H1 (cell line): ENCODE results near the gene HIP1. TPM values are rescaled to one million over a fixed set of nuclear protein-coding genes. Genes with fewer than 3 reads are reported as not detected.
"Not testable (repeated sequence)": the region's sequence is repeated elsewhere in the genome, so short reads cannot be mapped to it uniquely, and the experiment has no call there.

Source experiments
- CTCF ChIA-PET: fragments of 300-600 bp; sonication (Branson Sonifier 250); formaldehyde crosslinking; loops from one replicate; lab custom pipeline; 2021; ENCODE audit not compliant: partially characterized antibody; lab: Charles Lee
- POLR2A ChIA-PET: fragments of 300-600 bp; sonication (Branson Sonifier 250); formaldehyde crosslinking; loops from one replicate; lab custom pipeline; 2021; ENCODE audit warnings: inconsistent platforms; ENCODE audit not compliant: partially characterized antibody; lab: Charles Lee
- DNase-seq, 2 experiments: peaks; one replicate each; pipeline versions ENCODE4 v3.0.0 to v3.0.0-alpha.2; 2010 to 2022; ENCODE audit warnings: low spot score in 2 of 2, low read depth in 1 of 2, mixed read lengths in 1 of 2
- FAIRE-seq: peaks from 2 replicates; lab custom pipeline; 2011; peaks lifted over from hg19 to GRCh38; lab: Jason Lieb, UNC
- H2AFZ ChIP-seq: 2 replicates; pipeline ENCODE4 v1.8.1; 2012; ENCODE audit warnings: low read length, inconsistent platforms
- H2AK5ac ChIP-seq: 2 replicates; pipeline ENCODE4 v1.6.1; 2013; ENCODE audit warnings: low read depth, low read length
- H2BK120ac ChIP-seq: replicated peaks from 2 replicates; pipeline ENCODE3; 2013; ENCODE audit warnings: low read depth, low read length, inconsistent platforms
- H2BK12ac ChIP-seq: 2 replicates; pipeline ENCODE4 v1.6.1; 2013; ENCODE audit warnings: low read depth, low read length
- H2BK15ac ChIP-seq: 2 replicates; pipeline ENCODE4 v1.6.1; 2013; ENCODE audit warnings: low read length
- H2BK20ac ChIP-seq: 2 replicates; pipeline ENCODE4 v1.6.1; 2013; ENCODE audit warnings: low read length
- H2BK5ac ChIP-seq: 2 replicates; pipeline ENCODE4 v1.6.1; 2013; ENCODE audit warnings: low read depth, low read length
- H3K14ac ChIP-seq: 2 replicates; pipeline ENCODE4 v1.6.1; 2013; ENCODE audit warnings: inconsistent platforms; ENCODE audit not compliant: insufficient read length
- H3K18ac ChIP-seq: 2 replicates; pipeline ENCODE4 v1.6.1; 2013; ENCODE audit warnings: low read length; ENCODE audit errors: extremely low read depth
- H3K23ac ChIP-seq: 2 replicates; pipeline ENCODE4 v1.6.1; 2013; ENCODE audit warnings: inconsistent platforms; ENCODE audit not compliant: insufficient read length
- H3K23me2 ChIP-seq: 2 replicates; pipeline ENCODE4 v1.6.1; 2013; ENCODE audit warnings: low read depth, low read length
- H3K27ac ChIP-seq: 2 replicates; pipeline ENCODE4 v1.6.1; 2011; ENCODE audit warnings: low read depth, low read length, inconsistent platforms
- H3K27me3 ChIP-seq, 4 experiments: replicated peaks in 1 of 4; 1 replicate in 1 of 4; 2 replicates in 3 of 4; pipeline versions ENCODE4 v1.6.1 to v1.8.1; 2011 to 2013; ENCODE audit warnings: low read length in 3 of 4, mild to moderate bottlenecking in 3 of 4, inconsistent platforms in 2 of 4, mixed read lengths in 2 of 4, moderate library complexity in 1 of 4; ENCODE audit not compliant: control insufficient read depth in 3 of 4, insufficient read depth in 3 of 4; ENCODE audit errors: extremely low read depth in 1 of 4
- H3K36me3 ChIP-seq, 4 experiments: 2 replicates each; pipeline versions ENCODE4 v1.6.1 to v1.8.1; 2011 to 2013; ENCODE audit warnings: mild to moderate bottlenecking in 4 of 4, low read length in 3 of 4, moderate library complexity in 2 of 4, control low read depth in 1 of 4, inconsistent platforms in 1 of 4; ENCODE audit not compliant: insufficient read depth in 4 of 4, control insufficient read depth in 2 of 4
- H3K4ac ChIP-seq: replicated peaks from 2 replicates; pipeline ENCODE3; 2013; ENCODE audit warnings: low read length, low read depth, mixed read lengths, inconsistent platforms; ENCODE audit not compliant: insufficient read length
- H3K4me1 ChIP-seq, 4 experiments: replicated peaks in 1 of 4; 1 replicate in 1 of 4; 2 replicates in 3 of 4; pipeline versions ENCODE4 v1.6.1 to v1.8.1; 2011 to 2013; ENCODE audit warnings: low read length in 3 of 4, inconsistent platforms in 2 of 4, mixed read lengths in 1 of 4; ENCODE audit not compliant: insufficient read depth in 4 of 4, control insufficient read depth in 3 of 4
- H3K4me2 ChIP-seq, 2 experiments: 2 replicates each; pipeline versions ENCODE4 v1.6.1 to v1.8.1; 2011 to 2013; ENCODE audit warnings: low read depth in 2 of 2, low read length in 2 of 2, control low read depth in 1 of 2, inconsistent platforms in 1 of 2, mild to moderate bottlenecking in 1 of 2; ENCODE audit not compliant: insufficient read depth in 1 of 2
- H3K4me3 ChIP-seq, 4 experiments: fragments of 200-600, 300-600 bp in 1 of 4; sonication (generic), shearing (Covaris generic), sonication (Bioruptor Twin) in 1 of 4; 2 replicates each; pipeline versions ENCODE4 v1.5.1 to v1.8.1; 2011 to 2016; ENCODE audit warnings: low read length in 4 of 4, low read depth in 3 of 4, control low read depth in 2 of 4, inconsistent platforms in 2 of 4, mild to moderate bottlenecking in 2 of 4, mixed read lengths in 1 of 4, moderate library complexity in 1 of 4; ENCODE audit not compliant: insufficient read depth in 2 of 4; ENCODE audit errors: extremely low read depth in 1 of 4
- H3K56ac ChIP-seq: replicated peaks from 2 replicates; pipeline ENCODE3; 2013; ENCODE audit warnings: low read depth, mild to moderate bottlenecking, mixed read lengths, low read length, inconsistent platforms; ENCODE audit not compliant: insufficient read length
- H3K79me1 ChIP-seq: 2 replicates; pipeline ENCODE4 v1.6.1; 2013; ENCODE audit warnings: low read depth, low read length, control low read depth
- H3K79me2 ChIP-seq, 2 experiments: 2 replicates each; pipeline versions ENCODE4 v1.6.1 to v1.8.1; 2012 to 2013; ENCODE audit warnings: low read length in 2 of 2, mild to moderate bottlenecking in 2 of 2, inconsistent platforms in 1 of 2; ENCODE audit not compliant: insufficient read depth in 2 of 2, control insufficient read depth in 1 of 2
- H3K9ac ChIP-seq, 4 experiments: replicated peaks in 1 of 4; 1 replicate in 1 of 4; 2 replicates in 3 of 4; pipeline versions ENCODE4 v1.6.1 to v1.8.1; 2011 to 2013; ENCODE audit warnings: low read depth in 3 of 4, low read length in 3 of 4, control low read depth in 2 of 4, mild to moderate bottlenecking in 2 of 4, moderate library complexity in 2 of 4, inconsistent platforms in 1 of 4; ENCODE audit errors: extremely low read depth in 1 of 4
- H3K9me3 ChIP-seq, 2 experiments: 2 replicates each; pipeline versions ENCODE4 v1.6.1 to v1.8.1; 2012 to 2013; ENCODE audit warnings: mild to moderate bottlenecking in 2 of 2, moderate library complexity in 2 of 2, control low read depth in 1 of 2, inconsistent platforms in 1 of 2, low read depth in 1 of 2, low read length in 1 of 2, mixed read lengths in 1 of 2; ENCODE audit not compliant: insufficient read depth in 2 of 2
- H4K20me1 ChIP-seq, 2 experiments: replicated peaks in 1 of 2; 2 replicates each; pipeline versions ENCODE3 to v1.8.1; 2011 to 2013; ENCODE audit warnings: inconsistent platforms in 2 of 2, low read length in 2 of 2, mild to moderate bottlenecking in 1 of 2; ENCODE audit not compliant: insufficient read depth in 2 of 2, control insufficient read depth in 1 of 2
- H4K5ac ChIP-seq: 2 replicates; pipeline ENCODE4 v1.6.1; 2013; ENCODE audit warnings: low read length, low read depth, mixed read lengths, inconsistent platforms; ENCODE audit not compliant: insufficient read length
- H4K8ac ChIP-seq: 2 replicates; pipeline ENCODE4 v1.8.0; 2013; ENCODE audit warnings: mild to moderate bottlenecking, moderate library complexity, low read length, inconsistent platforms; ENCODE audit not compliant: insufficient read depth; ENCODE audit errors: extremely low read depth
- H4K91ac ChIP-seq: replicated peaks from 2 replicates; pipeline ENCODE3; 2013; ENCODE audit warnings: low read length, mixed read lengths, inconsistent platforms; ENCODE audit not compliant: insufficient read length
- KDM4A ChIP-seq: IDR thresholded peaks from one replicate; pipeline ENCODE4 v1.7.1; 2012; ENCODE audit warnings: low read depth, mild to moderate bottlenecking, moderate library complexity, low read length, inconsistent platforms; ENCODE audit not compliant: severe bottlenecking
- SIN3A ChIP-seq, 2 experiments: IDR thresholded peaks in 1 of 2; conservative IDR thresholded peaks in 1 of 2; 2 replicates each; pipeline ENCODE4 v1.6.1; 2011 to 2012; ENCODE audit warnings: low read length in 2 of 2, improper control_type of control experiment in 1 of 2, low read depth in 1 of 2, mild to moderate bottlenecking in 1 of 2
- WGBS, 2 experiments: shearing (Covaris generic) in 1 of 2; methylation state at CpG; one replicate each; pipeline versions ENCODE4 v1.1.6 to v1.1.7; 2013 to 2015; ENCODE audit warnings: low lambda C conversion rate in 2 of 2, mixed read lengths in 2 of 2, inconsistent platforms in 1 of 2, low coverage in 1 of 2, missing lambda C conversion rate in 1 of 2; ENCODE audit not compliant: insufficient replicate concordance in 2 of 2, insufficient coverage in 1 of 2, insufficient read length in 1 of 2; ENCODE audit errors: extremely low coverage in 1 of 2, missing lambda C conversion rate in 1 of 2; 5-methylcytosine and 5-hydroxymethylcytosine counted together
- polyA plus RNA-seq, 7 experiments: library from polyadenylated mRNA; depleted of rRNA in 3 of 7; stranded (reverse) in 5 of 7; unstranded in 2 of 7; fragments of >200 nt in 5 of 7; fragments of 200-250 nt in 2 of 7; gene quantifications; 1 replicate in 5 of 7; 2 replicates in 1 of 7; 4 replicates in 1 of 7; pipeline versions ENCODE4 v1.2.1 to v1.2.3, GENCODE V29; 2011 to 2013; ENCODE audit warnings: missing spikeins in 2 of 7, mixed read lengths in 2 of 7
- total RNA-seq: library from RNA; stranded (reverse); fragmentation: NEBNext Ultra II Directional; extraction: Animal tissue kit (Norgen Biotek cat#: 25700); gene quantifications from 2 replicates; pipeline ENCODE4 v1.2.1, GENCODE V29; 2021

HIP1 gene
- total and polyA plus RNA-seq, 2 of the 8 experiments (the other 6 are each of a cell fraction or from before 2014, with no cell fraction given) = 51.8 to 108 TPM

GRCh38 chr7:75485355-75485978, 253.3 kb downstream of the HIP1 start:
- H3K27ac ChIP-seq, H4K5ac ChIP-seq, H4K20me1 ChIP-seq, H3K36me3 ChIP-seq, H3K18ac ChIP-seq, H3K14ac ChIP-seq, H2AK5ac ChIP-seq, FAIRE-seq, H2BK5ac ChIP-seq, H2AFZ ChIP-seq, H2BK20ac ChIP-seq, H3K4me1 ChIP-seq, H4K91ac ChIP-seq, H3K27me3 ChIP-seq, H3K4ac ChIP-seq, DNase-seq, CTCF ChIA-PET, H3K79me2 ChIP-seq, H3K23me2 ChIP-seq, H2BK12ac ChIP-seq, H3K56ac ChIP-seq, H2BK15ac ChIP-seq, H2BK120ac ChIP-seq, H4K8ac ChIP-seq, H3K23ac ChIP-seq, H3K79me1 ChIP-seq, H3K9me3 ChIP-seq: not testable (repeated sequence)
- WGBS, 2 experiments = 4% methylated on average over 25 of the region's 32 CpGs; no CpG with 5 or more reads in 1 of the 2 experiments
- H3K4me2 ChIP-seq = peak overlapping the region; percentile 71 to 75
- POLR2A ChIA-PET = interaction anchor here (1.3 kb wide), 2 partner anchors 46 to 159 kb away, joined by 4 to 6 read pairs; no protein-coding TSS in a partner anchor
- peak overlapping the region in 2 of 4 experiments; percentile 57 to 79; a peak in 5 of 7 replicates for H3K9ac ChIP-seq
- TF ChIP-seq KDM4A (peak; percentile 18), SIN3A (conservative IDR thresholded peaks at IDR 0.05 in 1 of 2, IDR thresholded peaks at IDR 0.05 in 1 of 2; ENCODE audit: low read depth in 1 of 2, low read length in 2 of 2) (peak in 1 of 2 experiments; percentile 4; a peak in 1 of 4 replicates)
- H3K4me3 ChIP-seq = peak overlapping the region; percentile 64 to 90 (median 77)
